ENCODE results near the gene TGM2. TPM values are rescaled to one million over a fixed set of nuclear protein-coding genes. Genes with fewer than 3 reads are reported as not detected.

TGM2 gene
- total RNA-seq, 1 experiment from 2014 or later: 138 TPM

DNA sequence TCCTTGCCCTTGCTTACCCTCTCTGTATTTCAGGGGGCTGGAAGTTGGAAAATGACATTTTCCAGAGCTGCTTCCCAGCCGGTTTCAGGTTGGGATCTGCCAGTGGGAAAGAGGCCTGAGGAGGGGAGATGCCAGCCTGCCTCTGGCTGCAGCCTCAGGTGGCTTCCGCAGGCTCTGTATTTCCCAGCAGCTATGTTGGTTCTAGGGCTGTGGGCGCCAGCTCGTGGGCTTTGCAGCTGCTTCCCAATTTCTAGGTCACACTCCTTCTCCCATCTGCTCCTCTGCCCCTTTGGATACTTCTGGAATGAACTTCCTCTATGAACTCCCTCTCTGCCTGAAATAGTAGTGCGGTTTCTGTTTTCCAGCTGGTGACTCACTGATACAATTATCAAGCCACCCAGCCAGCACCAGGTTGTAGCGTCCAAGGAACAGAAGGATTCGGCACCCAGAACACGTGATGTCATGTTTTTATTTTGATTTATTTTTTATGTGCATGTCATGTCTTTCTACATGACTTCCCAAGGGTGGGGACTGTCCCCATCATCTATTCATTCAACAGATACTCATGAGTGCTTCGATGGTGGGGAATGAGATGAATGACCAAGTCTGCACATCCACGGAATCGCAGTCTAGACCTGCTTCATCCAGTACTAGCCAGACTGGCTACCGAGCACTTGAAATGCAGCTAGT lies 38.0 kb downstream of the TGM2 start:
- BruUV-seq (replicated peaks): no TSS peak
- no peaks in the 10 kb centered on the region for H3K27me3 Mint-ChIP-seq (ENCODE audit: insufficient read depth, unreplicated experiment)
- no peaks in the 10 kb centered on the region for H3K9me3 ChIP-seq
- no peaks in the 10 kb centered on the region for H3K36me3 ChIP-seq (ENCODE audit: control insufficient read depth, insufficient read depth, low read length)
- intact Hi-C loops (cut with micrococcal nuclease; ENCODE audit: unreplicated experiment): no loop called here
- TF ChIP-seq, protein P1, sequence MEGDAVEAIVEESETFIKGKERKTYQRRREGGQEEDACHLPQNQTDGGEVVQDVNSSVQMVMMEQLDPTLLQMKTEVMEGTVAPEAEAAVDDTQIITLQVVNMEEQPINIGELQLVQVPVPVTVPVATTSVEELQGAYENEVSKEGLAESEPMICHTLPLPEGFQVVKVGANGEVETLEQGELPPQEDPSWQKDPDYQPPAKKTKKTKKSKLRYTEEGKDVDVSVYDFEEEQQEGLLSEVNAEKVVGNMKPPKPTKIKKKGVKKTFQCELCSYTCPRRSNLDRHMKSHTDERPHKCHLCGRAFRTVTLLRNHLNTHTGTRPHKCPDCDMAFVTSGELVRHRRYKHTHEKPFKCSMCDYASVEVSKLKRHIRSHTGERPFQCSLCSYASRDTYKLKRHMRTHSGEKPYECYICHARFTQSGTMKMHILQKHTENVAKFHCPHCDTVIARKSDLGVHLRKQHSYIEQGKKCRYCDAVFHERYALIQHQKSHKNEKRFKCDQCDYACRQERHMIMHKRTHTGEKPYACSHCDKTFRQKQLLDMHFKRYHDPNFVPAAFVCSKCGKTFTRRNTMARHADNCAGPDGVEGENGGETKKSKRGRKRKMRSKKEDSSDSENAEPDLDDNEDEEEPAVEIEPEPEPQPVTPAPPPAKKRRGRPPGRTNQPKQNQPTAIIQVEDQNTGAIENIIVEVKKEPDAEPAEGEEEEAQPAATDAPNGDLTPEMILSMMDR (IDR thresholded peaks at IDR 0.05; ENCODE audit: insufficient read depth in 1 of 2, low read depth in 1 of 2, low read length in 1 of 2, severe bottlenecking in 1 of 2, unreplicated experiment in 1 of 2): no peak
- no peak overlapping the region for H3K27ac Mint-ChIP-seq (ENCODE audit: unreplicated experiment)
- no peaks in the 10 kb centered on the region for H3K27me3 ChIP-seq (replicated peaks; ENCODE audit: control insufficient read depth, insufficient read depth, low read length)
- ChIA-PET POLR2A (no interaction called here), CTCF (no interaction called here)
- H3K36me3 Mint-ChIP-seq (ENCODE audit: insufficient read depth, unreplicated experiment): peaks cover 9% of the 10 kb centered on the region
- no peak overlapping the region for H3K4me3 Mint-ChIP-seq (ENCODE audit: unreplicated experiment)
- H3K4me3 ChIP-seq (ENCODE audit: low read depth, low read length): no peak overlapping the region
- peaks cover 23% of the 10 kb centered on the region for H3K4me1 ChIP-seq
- H3K4me1 Mint-ChIP-seq (ENCODE audit: low read depth, unreplicated experiment): peaks cover 36% of the 10 kb centered on the region
- H3K9me3 Mint-ChIP-seq (ENCODE audit: unreplicated experiment): no peaks in the 10 kb centered on the region
- peak in 1 of 2 experiments; percentile 37 for DNase-seq

DNA sequence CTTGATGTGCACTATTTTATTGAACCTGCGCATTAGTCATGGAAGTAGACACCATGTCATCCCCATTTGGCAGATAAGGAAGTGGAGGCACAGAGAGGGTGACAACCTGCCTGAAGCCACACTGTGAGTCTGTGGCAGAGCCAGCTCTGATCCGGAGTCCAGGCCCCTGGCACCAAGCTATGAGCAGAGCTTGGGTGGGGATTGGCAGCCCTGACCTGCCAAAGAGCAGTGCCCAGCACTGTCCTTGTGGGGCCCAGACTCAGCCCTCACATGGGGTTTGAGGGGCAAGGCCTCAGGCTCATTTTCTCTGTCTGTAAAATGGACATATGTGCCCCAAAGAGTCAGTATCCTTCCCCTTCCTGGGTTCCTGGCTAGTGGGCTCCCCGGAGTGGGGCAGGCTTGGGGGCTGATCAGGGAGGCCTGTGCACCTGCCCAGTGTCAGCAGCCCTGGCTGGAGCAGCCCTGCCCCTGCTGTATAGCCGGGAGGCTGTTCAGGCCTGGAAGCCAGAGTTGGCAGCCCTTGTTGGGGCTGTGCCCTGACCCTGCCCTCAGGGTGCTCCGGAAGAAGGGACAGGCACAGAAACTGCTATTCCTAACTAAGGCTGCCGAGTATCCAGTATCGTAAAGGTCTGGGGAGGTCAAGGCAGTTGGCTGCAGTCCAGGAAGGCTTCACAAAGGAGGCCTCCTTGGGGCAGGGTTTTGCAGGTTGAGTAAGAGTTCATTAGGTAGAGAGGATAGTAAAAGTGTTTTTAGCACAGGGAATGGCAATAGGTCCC lies 38.7 kb downstream of the TGM2 start:
- Histone ChIP-seq H3K36me3 (ENCODE audit: control insufficient read depth, insufficient read depth, low read length) (no peaks in the 10 kb centered on the region), H3K27me3 (replicated peaks; ENCODE audit: control insufficient read depth, insufficient read depth, low read length) (no peaks in the 10 kb centered on the region), H3K4me3 (ENCODE audit: low read depth, low read length) (no peak overlapping the region), H3K9me3 (no peaks in the 10 kb centered on the region), H3K4me1 (peaks cover 23% of the 10 kb centered on the region)
- Mint-ChIP-seq H3K36me3 (ENCODE audit: insufficient read depth, unreplicated experiment) (peaks cover 9% of the 10 kb centered on the region), H3K27me3 (ENCODE audit: insufficient read depth, unreplicated experiment) (no peaks in the 10 kb centered on the region), H3K4me3 (ENCODE audit: unreplicated experiment) (no peak overlapping the region), H3K27ac (ENCODE audit: unreplicated experiment) (no peak overlapping the region), H3K4me1 (ENCODE audit: low read depth, unreplicated experiment) (peaks cover 41% of the 10 kb centered on the region), H3K9me3 (ENCODE audit: unreplicated experiment) (no peaks in the 10 kb centered on the region)
- ChIA-PET CTCF (interaction anchor here (0.7 kb wide), 1 partner anchor 53 kb away, joined by 3 read pairs; no protein-coding TSS in a partner anchor), POLR2A (no interaction called here)
- intact Hi-C loops (cut with micrococcal nuclease; ENCODE audit: unreplicated experiment): no loop called here
- TF ChIP-seq, protein P1 (IDR thresholded peaks at IDR 0.05; ENCODE audit: insufficient read depth in 1 of 2, low read depth in 1 of 2, low read length in 1 of 2, severe bottlenecking in 1 of 2, unreplicated experiment in 1 of 2): no peak
- DNase-seq: peak in 1 of 2 experiments; percentile 32
- BruUV-seq (replicated peaks): no TSS peak

- H3K9me3 Mint-ChIP-seq (ENCODE audit: unreplicated experiment): no peaks in the 10 kb centered on the region
- no peak overlapping the region for H3K4me3 Mint-ChIP-seq (ENCODE audit: unreplicated experiment)
- ChIA-PET CTCF (interaction anchor here (0.7 kb wide), 1 partner anchor 52 kb away, joined by 3 read pairs; no protein-coding TSS in a partner anchor), POLR2A (no interaction called here)
- intact Hi-C loops (cut with micrococcal nuclease; ENCODE audit: unreplicated experiment): no loop called here
- H3K4me1 Mint-ChIP-seq (ENCODE audit: low read depth, unreplicated experiment): peaks cover 35% of the 10 kb centered on the region
- peaks cover 21% of the 10 kb centered on the region for H3K4me1 ChIP-seq
- H3K27me3 ChIP-seq (replicated peaks; ENCODE audit: control insufficient read depth, insufficient read depth, low read length): no peaks in the 10 kb centered on the region
- H3K36me3 Mint-ChIP-seq (ENCODE audit: insufficient read depth, unreplicated experiment): peaks cover 9% of the 10 kb centered on the region
- H3K27me3 Mint-ChIP-seq (ENCODE audit: insufficient read depth, unreplicated experiment): no peaks in the 10 kb centered on the region
- no peak overlapping the region for H3K27ac Mint-ChIP-seq (ENCODE audit: unreplicated experiment)
- BruUV-seq (replicated peaks): no TSS peak
- TF ChIP-seq, protein P1 (IDR thresholded peaks at IDR 0.05; ENCODE audit: insufficient read depth in 1 of 2, low read depth in 1 of 2, low read length in 1 of 2, severe bottlenecking in 1 of 2, unreplicated experiment in 1 of 2): no peak
- no peaks in the 10 kb centered on the region for H3K36me3 ChIP-seq (ENCODE audit: control insufficient read depth, insufficient read depth, low read length)
- no peak overlapping the region for H3K4me3 ChIP-seq (ENCODE audit: low read depth, low read length)
- peak in 1 of 2 experiments; percentile 46 for DNase-seq
- no peaks in the 10 kb centered on the region for H3K9me3 ChIP-seq
Measured at GRCh38 chr20:38125157-38126056, 39.7 kb downstream of the TGM2 start.

All from Caco-2 (cell line).